GM18499 (cell line): Measurements from ENCODE around the gene CRMP1.

ENCODE experiments used
- ATAC-seq: cut with Tn5 transposase; IDR thresholded peaks from one replicate; pipeline ENCODE4 v1.9.1; 2021; ENCODE audit warnings: moderate number of reproducible peaks; ENCODE audit not compliant: insufficient read depth, unreplicated experiment

CRMP1 gene

GRCh38 chr4:5804656-5805055 is 88.2 kb downstream of the CRMP1 start:
- ATAC-seq: no peak

GRCh38 chr4:5802565-5802964 is 90.3 kb downstream of the CRMP1 start:
- ATAC-seq: no peak

- ATAC-seq: no peak
Observed at GRCh38 chr4:5801696-5802095, 91.2 kb downstream of the CRMP1 start.

- ATAC-seq: no peak
Observed at GRCh38 chr4:5800496-5800895, 92.4 kb downstream of the CRMP1 start.

- no peak for ATAC-seq
Observed at GRCh38 chr4:5799406-5799805, 93.5 kb downstream of the CRMP1 start.

GRCh38 chr4:5798946-5799345 is 93.9 kb downstream of the CRMP1 start:
- ATAC-seq: no peak

- no peak for ATAC-seq
Observed at GRCh38 chr4:5798462-5798861, 94.4 kb downstream of the CRMP1 start.

- no peak for ATAC-seq
Observed at GRCh38 chr4:5797866-5798265, 95.0 kb downstream of the CRMP1 start.

GRCh38 chr4:5796976-5797375 is 95.9 kb downstream of the CRMP1 start:
- no peak for ATAC-seq

- no peak for ATAC-seq
Observed at GRCh38 chr4:5795580-5795979, 97.3 kb downstream of the CRMP1 start.

GRCh38 chr4:5793514-5793913 is 99.4 kb downstream of the CRMP1 start:
- no peak for ATAC-seq

- ATAC-seq: no peak
Observed at GRCh38 chr4:5791654-5792053, 101.2 kb downstream of the CRMP1 start.

GRCh38 chr4:5790546-5790857 is 102.4 kb downstream of the CRMP1 start:
- no peak for ATAC-seq

GRCh38 chr4:5789141-5789540 is 103.7 kb downstream of the CRMP1 start:
- no peak for ATAC-seq

- ATAC-seq: no peak
Observed at GRCh38 chr4:5788144-5788543, 104.7 kb downstream of the CRMP1 start.

GRCh38 chr4:5787311-5787710 is 105.6 kb downstream of the CRMP1 start:
- ATAC-seq: no peak

GRCh38 chr4:5785806-5786680 is 106.8 kb downstream of the CRMP1 start:
- ATAC-seq: no peak

GRCh38 chr4:5784960-5785611 is 107.8 kb downstream of the CRMP1 start:
- no peak for ATAC-seq

GRCh38 chr4:5784021-5784420 is 108.9 kb downstream of the CRMP1 start:
- ATAC-seq: no peak

- no peak for ATAC-seq
Observed at GRCh38 chr4:5783486-5783885, 109.4 kb downstream of the CRMP1 start.

- no peak for ATAC-seq
Observed at GRCh38 chr4:5782829-5783476, 109.9 kb downstream of the CRMP1 start.
